CD14-positive monocyte (primary cell): ENCODE data around the gene PRR23E. TPM values are rescaled to one million over a fixed set of nuclear protein-coding genes. Genes with fewer than 3 reads are reported as not detected.

Source experiments
- DNase-seq, 3 donors: peaks; one replicate each; pipeline ENCODE4 v3.0.0-alpha.2; 2011 to 2022
- H2AFZ ChIP-seq: 2 replicates; pipeline ENCODE4 v1.6.0; 2012; ENCODE audit warnings: mild to moderate bottlenecking, low read depth, low read length, inconsistent platforms; ENCODE audit not compliant: insufficient read depth, poor library complexity, severe bottlenecking
- H3K27ac ChIP-seq, 2 donors: 1 replicate in 1 of 2; 2 replicates in 1 of 2; pipeline ENCODE4 v1.5.1; 2012 to 2013; ENCODE audit warnings: low read length in 2 of 2, control low read depth in 1 of 2, inconsistent platforms in 1 of 2, low read depth in 1 of 2, mild to moderate bottlenecking in 1 of 2
- H3K27me3 ChIP-seq, 2 donors: one replicate each; pipeline versions ENCODE4 v1.6.0 to v1.6.1; 2011 to 2013; ENCODE audit warnings: low read length in 2 of 2; ENCODE audit not compliant: control insufficient read depth in 2 of 2, insufficient read depth in 2 of 2
- H3K36me3 ChIP-seq, 2 donors: replicated peaks in 1 of 2; 1 replicate in 1 of 2; 2 replicates in 1 of 2; pipeline versions ENCODE4 v1.5.1 to v1.6.1; 2012 to 2013; ENCODE audit warnings: low read length in 2 of 2, control low read depth in 1 of 2, inconsistent platforms in 1 of 2, mild to moderate bottlenecking in 1 of 2; ENCODE audit not compliant: insufficient read depth in 2 of 2, control insufficient read depth in 1 of 2
- H3K4me1 ChIP-seq, 2 donors: 1 replicate in 1 of 2; 2 replicates in 1 of 2; pipeline versions ENCODE4 v1.5.1 to v1.6.1; 2012 to 2013; ENCODE audit warnings: low read length in 2 of 2, control low read depth in 1 of 2, inconsistent platforms in 1 of 2, mild to moderate bottlenecking in 1 of 2, moderate library complexity in 1 of 2; ENCODE audit not compliant: insufficient read depth in 2 of 2, control insufficient read depth in 1 of 2
- H3K4me2 ChIP-seq: replicated peaks from 2 replicates; pipeline ENCODE3; 2012; ENCODE audit warnings: low read length, moderate library complexity, mild to moderate bottlenecking; ENCODE audit not compliant: poor library complexity, severe bottlenecking; ENCODE audit errors: extremely low read depth
- H3K4me3 ChIP-seq, 3 experiments: fragments of 200-600 bp in 1 of 3; sonication (generic) in 1 of 3; replicated peaks in 1 of 3; 1 replicate in 2 of 3; 2 replicates in 1 of 3; pipeline ENCODE4 v1.5.1; 2011 to 2013; ENCODE audit warnings: low read length in 3 of 3, mild to moderate bottlenecking in 3 of 3, control low read depth in 2 of 3, low read depth in 2 of 3, inconsistent platforms in 1 of 3, moderate library complexity in 1 of 3
- H3K79me2 ChIP-seq: 2 replicates; pipeline ENCODE4 v1.6.0; 2012; ENCODE audit warnings: mild to moderate bottlenecking, control low read depth, inconsistent platforms, low read length, moderate library complexity; ENCODE audit not compliant: insufficient read depth
- H3K9ac ChIP-seq: 2 replicates; pipeline ENCODE4 v1.6.0; 2017; ENCODE audit warnings: low read length, mild to moderate bottlenecking; ENCODE audit not compliant: insufficient read depth, poor library complexity, severe bottlenecking
- H3K9me3 ChIP-seq, 2 donors: replicated peaks in 1 of 2; 1 replicate in 1 of 2; 2 replicates in 1 of 2; pipeline versions ENCODE4 v1.5.1 to v1.6.1; 2012 to 2013; ENCODE audit warnings: low read length in 2 of 2, control low read depth in 1 of 2; ENCODE audit not compliant: control insufficient read depth in 1 of 2, insufficient read depth in 1 of 2
- H4K20me1 ChIP-seq: 2 replicates; pipeline ENCODE4 v1.6.0; 2012; ENCODE audit warnings: mild to moderate bottlenecking, low read length, control low read depth, moderate library complexity; ENCODE audit not compliant: insufficient read depth
- H3K27ac Mint-ChIP-seq, 7 donors: one replicate each; pipeline ENCODE4 v1.8.0; 2020; ENCODE audit warnings: mild to moderate bottlenecking in 7 of 7, mixed read lengths in 7 of 7, moderate library complexity in 6 of 7, inconsistent platforms in 2 of 7
- H3K27me3 Mint-ChIP-seq, 3 donors: one replicate each; pipeline ENCODE4 v1.8.0; 2021 to 2022; ENCODE audit warnings: low read depth in 3 of 3, mild to moderate bottlenecking in 3 of 3, mixed read lengths in 3 of 3, moderate library complexity in 3 of 3, inconsistent platforms in 1 of 3
- H3K36me3 Mint-ChIP-seq, 2 donors: one replicate each; pipeline ENCODE4 v1.8.0; 2020; ENCODE audit warnings: mixed read lengths in 2 of 2, inconsistent platforms in 1 of 2, mild to moderate bottlenecking in 1 of 2
- H3K4me1 Mint-ChIP-seq: one replicate; pipeline ENCODE4 v1.8.0; 2020; ENCODE audit warnings: mild to moderate bottlenecking, mixed read lengths
- H3K4me3 Mint-ChIP-seq, 2 donors: one replicate each; pipeline ENCODE4 v1.8.0; 2020; ENCODE audit warnings: mild to moderate bottlenecking in 2 of 2, mixed read lengths in 2 of 2, moderate library complexity in 1 of 2
- H3K9me3 Mint-ChIP-seq, 7 donors: one replicate each; pipeline ENCODE4 v1.8.0; 2020 to 2022; ENCODE audit warnings: mixed read lengths in 7 of 7, mild to moderate bottlenecking in 6 of 7, moderate library complexity in 6 of 7, inconsistent platforms in 2 of 7
- WGBS: methylation state at CpG from one replicate; pipeline ENCODE4 v1.1.5; 2013; ENCODE audit warnings: missing lambda C conversion rate; ENCODE audit not compliant: insufficient coverage; 5-methylcytosine and 5-hydroxymethylcytosine counted together
- intact Hi-C, 2 donors: fragments of 100-400 bp; cut with micrococcal nuclease; formaldehyde crosslinking; loops; one replicate each; pipeline versions ENCODE4 v1.15.0 to v1.15.1; 2023
- polyA plus RNA-seq, 3 donors: library from polyadenylated mRNA; depleted of rRNA in 1 of 3; unstranded in 2 of 3; stranded (reverse) in 1 of 3; fragments of 300-500 nt in 2 of 3; fragments of >200 nt in 1 of 3; fragmentation: Illumina TruSeq in 2 of 3; gene quantifications; 1 replicate in 2 of 3; 2 replicates in 1 of 3; pipeline ENCODE4 v1.2.3, GENCODE V29; 2012 to 2021
- TF ChIP-seq, protein P1 (sequence below): fragments of 200-600 bp; IDR thresholded peaks from one replicate; pipeline ENCODE4 v1.8.0; 2022; ENCODE audit warnings: antibody characterized with exemption, mild to moderate bottlenecking

The PRR23E gene
- polyA plus RNA-seq, 3 donors, result not detected

DNA sequence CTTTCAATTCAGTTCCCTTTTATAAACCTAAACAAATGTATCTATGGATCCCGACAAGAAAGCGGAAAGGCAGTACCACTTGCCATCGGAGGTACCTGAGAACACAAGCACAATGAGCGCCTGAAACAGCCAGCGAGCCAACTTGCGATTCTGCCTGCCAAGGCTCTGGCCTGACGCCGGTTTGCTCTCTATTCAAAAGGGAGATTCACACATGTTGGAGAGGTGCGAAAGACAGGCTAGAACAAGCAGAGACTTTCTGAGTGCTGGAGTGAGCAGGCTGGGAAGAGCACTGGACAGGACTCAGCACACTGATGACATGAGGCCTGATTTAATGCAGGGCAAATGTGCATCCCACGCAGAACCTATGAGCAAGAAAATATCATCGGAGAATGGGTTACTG lies 17.7 kb upstream of the PRR23E start:
- H3K79me2 ChIP-seq, result no peaks in the 10 kb centered on the region
- intact Hi-C loops, result loop anchor here in 1 of 2 donors (10.0 kb wide), 1 partner anchor 1500 kb away; no protein-coding TSS in a partner anchor
- Mint-ChIP-seq H3K4me1 (peaks cover 6% of the 10 kb centered on the region), H3K9me3 (peaks cover 10 to 25% (median 17%) of the 10 kb centered on the region in 7 donors), H3K27me3 (peaks cover 9 to 26% (median 11%) of the 10 kb centered on the region in 3 donors), H3K4me3 (no peak overlapping the region), H3K36me3 (no peaks in the 10 kb centered on the region), H3K27ac (peak overlapping the region in 1 of 7 donors; percentile 28)
- H3K36me3 ChIP-seq, result no peaks in the 10 kb centered on the region
- H3K9ac ChIP-seq, result no peak overlapping the region
- no peaks in the 10 kb centered on the region for H3K4me1 ChIP-seq
- no peak overlapping the region for H3K4me3 ChIP-seq
- no peak overlapping the region for H3K27ac ChIP-seq
- no peak for DNase-seq
- no peak overlapping the region for H2AFZ ChIP-seq
- no peak overlapping the region for H3K4me2 ChIP-seq
- H3K9me3 ChIP-seq, result peaks cover 0 to 6% of the 10 kb centered on the region in 2 donors
- TF ChIP-seq, protein P1, sequence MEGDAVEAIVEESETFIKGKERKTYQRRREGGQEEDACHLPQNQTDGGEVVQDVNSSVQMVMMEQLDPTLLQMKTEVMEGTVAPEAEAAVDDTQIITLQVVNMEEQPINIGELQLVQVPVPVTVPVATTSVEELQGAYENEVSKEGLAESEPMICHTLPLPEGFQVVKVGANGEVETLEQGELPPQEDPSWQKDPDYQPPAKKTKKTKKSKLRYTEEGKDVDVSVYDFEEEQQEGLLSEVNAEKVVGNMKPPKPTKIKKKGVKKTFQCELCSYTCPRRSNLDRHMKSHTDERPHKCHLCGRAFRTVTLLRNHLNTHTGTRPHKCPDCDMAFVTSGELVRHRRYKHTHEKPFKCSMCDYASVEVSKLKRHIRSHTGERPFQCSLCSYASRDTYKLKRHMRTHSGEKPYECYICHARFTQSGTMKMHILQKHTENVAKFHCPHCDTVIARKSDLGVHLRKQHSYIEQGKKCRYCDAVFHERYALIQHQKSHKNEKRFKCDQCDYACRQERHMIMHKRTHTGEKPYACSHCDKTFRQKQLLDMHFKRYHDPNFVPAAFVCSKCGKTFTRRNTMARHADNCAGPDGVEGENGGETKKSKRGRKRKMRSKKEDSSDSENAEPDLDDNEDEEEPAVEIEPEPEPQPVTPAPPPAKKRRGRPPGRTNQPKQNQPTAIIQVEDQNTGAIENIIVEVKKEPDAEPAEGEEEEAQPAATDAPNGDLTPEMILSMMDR, result no peak
- no peaks in the 10 kb centered on the region for H4K20me1 ChIP-seq
- WGBS, result 97% methylated on average over 11 of the region's 11 CpGs
- peaks cover 0 to 7% of the 10 kb centered on the region in 2 donors for H3K27me3 ChIP-seq

DNA sequence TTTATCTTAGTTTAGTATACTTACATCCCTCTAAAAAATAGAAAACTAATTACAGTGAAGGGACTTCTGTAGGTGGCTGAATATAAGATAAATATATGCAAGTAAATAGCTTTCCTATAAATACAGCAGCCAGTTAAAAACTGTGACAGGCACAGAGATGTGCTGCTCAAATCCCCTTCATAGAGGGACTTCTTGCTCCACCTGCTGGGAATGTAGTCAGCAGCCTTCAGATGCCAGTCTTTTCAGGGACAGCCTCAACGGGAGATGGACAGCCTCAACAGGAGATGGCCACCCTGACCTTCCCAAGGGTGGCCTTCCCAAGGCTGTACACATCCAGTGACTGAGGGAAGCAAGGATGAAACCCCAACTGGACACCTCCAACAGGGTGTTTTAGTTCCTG lies 15.7 kb upstream of the PRR23E start:
- Mint-ChIP-seq H3K9me3 (peaks cover 10 to 25% (median 17%) of the 10 kb centered on the region in 7 donors), H3K4me1 (peaks cover 6% of the 10 kb centered on the region), H3K27ac (no peak overlapping the region), H3K4me3 (no peak overlapping the region), H3K36me3 (no peaks in the 10 kb centered on the region), H3K27me3 (peaks cover 6 to 25% (median 9%) of the 10 kb centered on the region in 3 donors)
- Histone ChIP-seq H3K4me2 (no peak overlapping the region), H4K20me1 (no peaks in the 10 kb centered on the region), H3K27ac (no peak overlapping the region), H3K27me3 (peaks cover 0 to 2% of the 10 kb centered on the region in 2 donors), H3K4me1 (no peaks in the 10 kb centered on the region), H3K4me3 (no peak overlapping the region), H3K9ac (no peak overlapping the region), H3K79me2 (no peaks in the 10 kb centered on the region), H3K9me3 (peaks cover 0 to 6% of the 10 kb centered on the region in 2 donors), H2AFZ (no peak overlapping the region), H3K36me3 (no peaks in the 10 kb centered on the region)
- TF ChIP-seq, protein P1, result no peak
- WGBS, result 100% methylated on average over 1 of the region's 1 CpG
- intact Hi-C loops, result loop anchor here in 1 of 2 donors (10.0 kb wide), 1 partner anchor 1502 kb away; no protein-coding TSS in a partner anchor
- no peak for DNase-seq
